ENCODE measurements around the gene HOXA6.

HOXA6 gene

DNA sequence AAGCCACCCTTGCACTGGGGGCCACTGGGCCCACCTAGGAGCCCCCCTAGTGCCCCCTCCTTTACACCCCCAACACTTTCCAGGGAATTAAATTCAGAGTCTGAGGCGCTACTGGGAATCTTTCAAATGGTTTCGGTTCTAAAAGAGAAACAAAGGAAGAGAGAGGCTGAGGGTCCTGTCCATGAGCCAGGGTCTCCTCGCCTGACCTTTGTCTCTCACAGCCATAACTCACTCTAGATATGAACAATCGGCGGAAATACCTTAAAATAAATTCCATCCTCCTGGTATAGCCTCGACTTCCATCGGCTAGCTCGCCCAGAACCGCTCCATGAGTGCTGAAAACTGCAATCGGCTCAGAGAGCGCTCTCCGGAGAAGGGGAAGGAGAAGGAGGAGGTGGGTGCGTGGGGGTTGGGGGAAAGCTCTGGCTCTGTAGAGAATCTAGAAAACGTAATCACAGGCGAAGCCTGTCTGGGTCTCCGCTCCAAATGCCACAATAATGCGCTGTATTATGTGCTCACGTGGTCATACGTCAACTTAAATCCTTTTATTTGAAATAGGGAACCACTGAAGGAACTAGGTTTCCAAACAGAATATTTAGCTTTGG lies 29.6 kb downstream of the HOXA6 start:
- DNase-seq = no peak

DNA sequence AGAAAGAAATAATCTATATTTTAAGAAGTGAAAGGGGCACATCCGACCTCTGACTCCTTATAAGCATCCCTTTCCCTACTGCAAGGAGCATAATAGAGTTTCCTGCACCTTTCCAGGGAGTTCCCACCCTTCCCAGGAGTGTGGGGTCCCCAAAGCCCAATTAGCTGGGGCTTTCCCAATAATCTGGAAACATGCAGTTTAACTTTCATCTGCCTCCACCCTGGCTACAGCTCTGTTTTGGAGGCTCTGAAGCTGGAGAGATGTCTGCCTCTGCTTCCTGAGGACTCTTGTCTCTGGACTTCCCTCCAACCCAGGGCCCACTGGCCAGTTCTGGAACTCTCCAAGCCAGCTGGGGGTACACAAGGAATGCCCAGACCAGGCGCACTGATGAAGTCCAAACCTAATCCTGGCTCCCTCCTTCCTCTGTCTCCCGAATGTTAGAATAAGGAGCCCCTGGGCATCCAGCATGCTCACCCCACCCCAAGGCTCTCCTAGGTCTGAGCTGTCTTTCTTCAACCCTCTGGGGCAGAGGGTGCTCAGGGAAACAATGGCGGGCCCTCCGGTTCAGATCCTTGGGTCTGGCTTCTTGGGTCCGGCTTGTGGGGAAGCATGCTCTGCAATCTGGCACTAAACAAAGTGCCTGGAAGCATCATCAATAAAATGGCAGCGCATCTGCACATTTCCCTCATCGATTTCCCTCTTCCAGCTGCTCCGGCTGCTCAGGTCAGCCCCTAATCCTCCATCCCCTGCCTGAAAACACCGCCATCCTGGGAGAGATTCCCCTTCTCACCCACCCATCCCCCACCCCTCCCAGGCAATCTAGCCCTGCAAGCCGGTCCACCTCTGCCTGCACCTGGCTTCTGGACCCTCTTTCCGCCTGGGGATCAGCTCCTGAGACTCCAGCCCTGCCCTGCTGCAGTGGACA lies 30.4 kb downstream of the HOXA6 start:
- DNase-seq = no peak

GRCh38 chr7:27116031-27116961 lies 31.3 kb downstream of the HOXA6 start:
- no peak for DNase-seq

GRCh38 chr7:27115221-27116026 lies 32.1 kb downstream of the HOXA6 start:
- peak; percentile 84 for DNase-seq

DNA sequence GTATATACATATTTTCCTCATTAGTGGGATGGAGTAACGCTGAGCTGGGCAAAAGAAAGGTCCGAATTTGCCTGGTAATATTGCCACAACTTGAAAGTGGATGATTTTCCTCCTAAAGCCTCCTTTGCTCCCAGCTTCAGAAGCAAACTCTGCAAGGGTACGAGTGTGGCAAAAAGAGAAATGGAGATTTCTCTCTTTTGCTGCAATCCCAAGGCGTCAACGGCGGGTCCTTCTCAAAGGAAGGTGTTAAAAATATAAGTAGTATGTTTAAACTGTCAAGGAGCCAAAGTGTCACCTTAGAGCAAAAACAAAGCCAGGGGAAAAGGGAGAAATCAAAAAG lies 32.7 kb downstream of the HOXA6 start:
- no peak for DNase-seq

DNA sequence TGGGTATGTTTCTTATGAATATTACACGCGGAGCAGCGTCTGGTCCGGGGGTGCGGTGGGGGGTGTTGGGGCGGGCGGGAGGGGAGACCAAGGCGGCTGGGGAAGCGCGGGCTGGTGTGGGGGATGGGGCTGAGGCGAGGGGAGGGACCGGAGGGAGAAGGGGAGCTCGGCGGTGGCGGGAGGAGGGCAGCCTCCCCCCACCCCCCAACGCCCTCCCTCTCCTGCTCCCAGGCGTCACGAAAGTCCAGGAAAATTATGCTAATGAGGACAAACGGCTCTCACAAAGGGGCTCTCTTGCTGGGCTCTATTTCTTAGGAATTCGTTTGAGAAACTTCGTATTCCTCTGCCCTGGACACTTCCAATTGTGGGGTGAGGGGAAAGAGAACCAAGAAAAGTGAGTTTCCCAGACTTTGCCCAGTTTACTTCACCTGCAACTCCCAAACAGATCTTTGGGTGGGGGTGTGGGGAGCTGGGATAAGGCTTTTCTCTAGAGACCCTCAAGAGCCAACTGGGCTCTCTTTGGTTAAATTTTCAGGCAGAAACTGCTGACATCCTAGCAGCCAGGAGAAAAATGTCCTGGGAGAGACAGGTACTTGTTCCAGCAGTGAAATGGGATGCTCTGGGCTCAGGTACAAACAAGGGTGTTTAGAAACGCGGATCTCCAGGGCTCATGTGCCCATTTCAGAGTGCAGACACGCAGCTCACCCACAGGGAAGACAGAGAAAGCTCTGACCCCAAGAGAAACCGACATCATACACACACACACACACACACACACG lies 33.4 kb downstream of the HOXA6 start:
- DNase-seq = peak; percentile 93

GRCh38 chr7:27112955-27113949 lies 34.3 kb downstream of the HOXA6 start:
- DNase-seq = peak; percentile 95

GRCh38 chr7:27112361-27112760 lies 35.2 kb downstream of the HOXA6 start:
- no peak for DNase-seq

DNA sequence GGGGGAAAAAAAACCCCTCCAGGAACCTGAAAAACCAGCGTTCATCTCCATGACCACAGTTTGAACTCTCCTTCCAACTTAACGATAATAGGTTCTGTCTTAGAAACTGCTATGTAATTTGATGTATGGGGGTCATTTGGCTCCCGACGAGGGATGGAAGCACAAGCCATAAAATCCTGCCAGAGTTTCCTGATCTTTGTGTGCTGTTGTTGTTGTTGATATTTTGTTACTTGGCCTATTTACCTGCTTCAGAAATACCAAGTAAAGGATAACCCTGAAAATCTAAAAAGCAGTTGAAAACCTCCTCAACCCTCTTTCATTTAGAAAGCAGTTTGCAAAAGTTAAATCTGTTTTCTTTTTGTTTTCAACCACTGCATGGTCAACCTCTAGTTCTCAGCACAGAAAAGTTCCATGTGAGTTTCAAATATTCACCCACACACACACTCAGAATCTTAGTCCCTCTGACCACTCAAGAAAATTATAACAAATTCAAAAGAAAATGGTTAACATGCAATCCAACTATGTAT lies 35.8 kb downstream of the HOXA6 start:
- DNase-seq = no peak

- DNase-seq = peak; percentile 97
Observed at GRCh38 chr7:27111042-27111750, 36.4 kb downstream of the HOXA6 start.

GRCh38 chr7:27110186-27111031 lies 37.2 kb downstream of the HOXA6 start:
- DNase-seq = peak; percentile 97

DNA sequence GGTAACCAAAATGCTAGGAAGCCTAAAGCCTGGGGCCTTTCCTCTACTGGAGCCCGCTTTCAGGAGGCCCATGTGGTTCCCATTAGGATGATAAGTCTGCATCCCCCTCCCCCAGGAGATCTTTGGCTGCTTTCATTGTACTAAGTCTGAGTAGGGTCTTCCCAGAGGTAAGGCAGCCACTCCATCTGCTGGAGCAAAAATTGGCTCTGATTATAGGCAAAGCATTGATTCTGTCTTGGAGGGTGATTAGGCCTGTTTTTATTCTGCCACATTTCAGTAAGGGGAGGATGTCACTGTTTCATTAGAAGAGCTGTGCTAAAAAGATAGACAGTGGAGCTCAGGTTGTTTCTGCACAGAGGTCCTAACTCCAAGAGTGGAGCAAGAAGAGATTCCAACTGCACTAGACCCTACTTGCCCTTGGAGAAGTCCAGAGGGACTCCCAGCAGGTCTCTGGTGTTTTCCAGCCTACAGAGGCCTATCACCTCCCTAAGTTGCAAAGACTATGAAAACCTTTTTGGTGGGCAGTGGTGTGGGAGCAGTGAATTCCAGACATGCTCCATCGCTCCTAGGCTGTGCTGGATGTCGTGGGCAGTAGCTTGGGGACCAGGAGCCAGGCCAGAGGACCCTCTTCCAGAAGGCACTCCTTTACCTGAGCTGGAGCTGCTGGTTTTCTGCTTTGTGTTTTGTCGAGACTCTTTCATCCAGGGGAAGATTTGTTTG lies 37.9 kb downstream of the HOXA6 start:
- no peak for DNase-seq

DNA sequence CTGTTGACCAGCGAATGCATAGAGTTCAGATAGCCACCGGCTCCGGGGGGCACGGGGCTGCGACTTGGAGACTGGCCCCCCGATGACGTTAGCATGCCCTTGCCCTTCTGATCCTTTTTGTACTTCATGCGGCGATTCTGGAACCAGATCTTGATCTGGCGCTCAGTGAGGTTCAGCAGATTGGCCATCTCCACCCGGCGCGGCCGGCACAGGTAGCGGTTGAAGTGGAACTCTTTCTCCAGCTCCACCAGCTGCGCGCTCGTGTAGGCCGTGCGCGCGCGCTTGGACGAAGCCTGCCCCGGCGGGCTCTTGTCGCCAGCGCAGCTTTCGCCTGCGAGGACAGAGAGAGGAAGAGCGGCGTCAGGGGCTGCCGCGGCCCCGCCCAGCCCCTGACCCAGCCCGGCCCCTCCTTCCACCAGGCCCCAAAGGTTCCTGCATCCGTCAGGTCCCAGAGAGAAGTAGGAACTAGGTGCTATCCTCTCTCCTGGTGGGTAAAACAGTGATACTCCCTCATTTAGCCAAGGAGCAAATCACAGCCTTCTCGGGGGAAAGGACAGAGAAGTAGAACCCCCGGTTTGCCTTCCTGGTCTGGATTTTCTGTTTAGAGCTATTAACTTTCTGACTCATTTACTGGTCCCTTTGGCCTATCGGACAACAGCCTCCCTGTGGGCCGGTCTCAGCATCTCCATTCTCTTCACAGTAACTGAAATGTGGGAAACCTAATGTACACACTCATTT lies 39.0 kb downstream of the HOXA6 start:
- DNase-seq = peak; percentile 88

DNA sequence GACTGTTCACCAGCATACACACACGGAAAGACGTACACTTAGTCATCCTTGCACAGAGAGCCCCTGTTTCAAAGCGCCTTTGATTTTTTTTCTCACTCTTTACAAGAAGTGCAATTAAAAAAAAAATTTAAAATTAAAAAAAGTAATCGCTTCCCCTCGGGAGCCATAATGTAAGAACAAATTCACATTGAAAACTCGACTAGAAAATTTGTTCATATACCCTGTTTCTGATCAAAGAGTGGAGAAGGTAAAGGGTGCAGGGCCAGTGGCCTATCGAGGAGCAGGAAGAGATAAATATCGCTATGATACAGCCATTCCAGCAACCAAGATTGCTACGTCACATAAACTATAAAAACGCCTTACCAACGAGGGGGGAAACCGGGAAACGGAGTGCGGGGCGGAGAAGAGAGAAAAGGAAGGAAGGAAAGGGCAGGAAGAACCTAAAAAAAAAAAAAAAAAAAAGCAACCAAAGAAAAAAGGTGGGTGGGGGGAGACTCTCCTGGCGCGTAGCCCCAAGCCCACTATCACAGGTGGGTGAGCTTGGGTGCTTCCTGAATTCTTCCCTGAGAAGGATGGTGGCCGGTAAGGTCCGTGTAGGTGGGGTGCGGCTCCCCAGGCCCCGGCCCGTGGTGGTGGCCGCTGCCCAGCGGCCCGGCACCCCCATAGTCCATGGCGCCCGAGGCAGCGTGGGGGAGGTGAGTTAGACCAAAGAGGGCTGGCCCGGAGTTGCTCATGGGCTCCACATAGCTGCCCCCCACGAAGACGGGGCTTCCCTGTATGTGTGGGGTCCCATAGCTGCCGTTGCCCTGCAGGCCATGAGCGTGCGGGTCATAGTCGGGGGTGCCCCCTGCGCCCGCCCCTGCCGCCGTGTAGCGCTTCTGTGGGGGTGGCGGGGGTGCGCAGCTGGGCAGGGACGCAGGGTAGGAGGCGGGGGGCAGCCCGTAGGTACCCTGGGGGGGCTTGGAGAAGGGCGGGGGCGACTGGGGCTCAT lies 39.9 kb downstream of the HOXA6 start:
- peak; percentile 84 for DNase-seq

DNA sequence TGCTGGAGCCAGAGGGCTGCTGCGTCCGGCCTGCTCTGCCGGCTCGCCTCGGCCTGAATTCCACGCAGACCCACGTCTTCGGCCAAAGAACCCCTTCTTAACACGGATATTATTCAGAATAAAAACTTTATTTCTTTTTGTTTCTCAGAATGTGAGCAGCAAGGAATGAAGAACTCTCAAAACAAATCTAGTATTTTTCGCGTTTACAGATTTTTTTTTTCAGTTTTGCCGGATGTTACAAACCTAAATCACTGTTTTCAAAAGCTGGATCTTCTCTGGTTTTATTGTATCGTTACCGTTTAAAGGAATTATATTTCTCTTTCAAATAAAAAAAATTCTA lies 40.7 kb downstream of the HOXA6 start:
- DNase-seq = no peak

All from NCI-H226 (cell line).